GM21367 (cell line): ENCODE results near the gene GTPBP8.
A peak's percentile ranks its signal among the peaks of the same experiment; 100 is the strongest.

ENCODE experiments used
- ATAC-seq: cut with Tn5 transposase; IDR thresholded peaks from one replicate; pipeline ENCODE4 v1.9.1; 2021; ENCODE audit not compliant: unreplicated experiment

Gene GTPBP8

DNA sequence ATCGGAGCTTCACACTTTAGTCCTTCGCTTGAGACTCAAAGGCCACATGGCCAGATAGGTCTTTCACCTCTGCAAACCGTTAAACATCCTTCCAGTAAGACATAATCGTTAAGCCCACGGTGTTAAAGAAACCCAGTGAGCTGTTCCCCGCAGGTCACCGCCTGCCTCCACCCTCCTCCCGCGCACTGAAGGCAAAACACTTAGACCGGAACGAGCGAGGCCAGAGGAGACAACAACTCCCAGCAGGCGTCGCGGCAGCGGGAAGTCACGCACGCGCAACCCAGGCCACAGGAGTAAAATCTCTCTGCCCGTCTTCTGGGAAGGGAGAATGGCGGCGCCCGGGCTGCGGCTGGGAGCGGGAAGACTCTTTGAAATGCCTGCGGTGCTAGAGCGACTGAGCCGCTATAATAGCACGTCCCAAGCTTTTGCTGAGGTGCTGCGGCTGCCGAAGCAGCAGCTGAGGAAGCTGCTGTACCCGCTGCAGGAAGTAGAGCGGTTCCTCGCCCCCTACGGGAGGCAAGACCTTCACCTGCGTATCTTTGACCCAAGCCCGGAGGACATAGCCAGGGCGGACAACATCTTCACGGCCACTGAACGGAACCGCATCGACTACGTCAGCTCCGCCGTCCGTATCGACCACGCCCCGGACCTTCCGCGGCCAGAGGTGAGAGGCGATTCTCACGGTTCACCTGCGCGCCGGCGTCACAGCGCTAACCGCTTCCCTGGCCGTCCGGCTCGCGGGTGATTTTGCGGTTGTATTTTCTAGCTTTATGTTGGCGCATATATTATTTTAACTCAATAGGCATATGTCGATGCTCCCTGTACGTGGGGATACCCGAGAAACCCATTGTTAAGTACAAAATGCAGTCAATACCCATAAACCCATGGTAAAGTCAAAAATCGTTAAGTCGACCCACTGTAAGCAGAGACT is at the start of gene GTPBP8:
GTPBP8 (plus strand) TSS at position 313 of the 931 bp plus-strand sequence; CDS start at position 329, 16 bp downstream.
- ATAC-seq: peak; percentile 84

DNA sequence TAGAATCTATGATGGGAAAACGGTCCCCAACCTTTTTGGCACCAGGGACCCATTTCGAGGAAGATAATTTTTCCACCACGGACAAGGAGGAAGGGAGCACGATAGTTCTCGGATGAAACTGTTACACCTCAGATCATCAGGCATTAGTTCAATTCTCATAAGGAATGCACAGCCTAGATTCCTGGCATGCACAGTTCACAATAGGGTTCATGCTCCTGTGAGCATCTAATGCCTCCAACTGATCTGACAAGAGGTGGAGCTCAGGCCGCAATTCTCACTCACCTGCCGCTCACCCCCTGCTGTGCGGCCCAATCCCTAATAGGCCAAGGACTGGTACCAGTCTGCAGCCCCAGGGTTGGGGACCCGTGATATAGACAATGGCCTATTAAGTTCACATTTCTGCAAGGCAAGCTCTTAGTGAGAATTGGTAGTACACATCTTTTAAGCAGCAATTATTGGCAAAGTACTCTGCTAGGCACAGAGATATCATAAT is 42.4 kb upstream of the GTPBP8 start:
- no peak for ATAC-seq

DNA sequence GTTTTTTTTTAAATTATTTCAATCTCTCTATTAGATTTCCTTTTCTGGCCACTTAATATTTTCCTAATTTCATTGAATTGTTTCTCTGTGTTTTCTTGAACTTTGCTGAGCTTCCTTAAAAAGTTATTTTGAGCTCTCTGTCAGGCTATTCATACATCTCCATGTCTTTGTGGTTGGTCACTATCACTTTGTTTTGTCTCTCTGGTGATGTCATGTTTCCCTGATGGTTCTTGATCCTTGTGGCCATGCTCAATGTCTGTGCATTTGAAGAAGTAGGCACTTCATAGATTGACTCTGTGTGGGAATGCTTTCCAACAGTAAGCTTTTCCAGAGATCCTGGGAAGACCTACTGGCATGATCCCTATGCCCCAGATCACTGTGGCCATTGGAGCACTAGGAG is 34.4 kb upstream of the GTPBP8 start:
- ATAC-seq: no peak

GRCh38 chr3:112958811-112959560 is 31.8 kb upstream of the GTPBP8 start:
- no peak for ATAC-seq

- no peak for ATAC-seq
These were observed 27.1 kb upstream of the GTPBP8 start for GRCh38 chr3:112963683-112964082.

- no peak for ATAC-seq
These were observed 25.1 kb upstream of the GTPBP8 start for GRCh38 chr3:112965656-112966055.

- ATAC-seq: no peak
These were observed 24.2 kb upstream of the GTPBP8 start for GRCh38 chr3:112966633-112967032.

DNA sequence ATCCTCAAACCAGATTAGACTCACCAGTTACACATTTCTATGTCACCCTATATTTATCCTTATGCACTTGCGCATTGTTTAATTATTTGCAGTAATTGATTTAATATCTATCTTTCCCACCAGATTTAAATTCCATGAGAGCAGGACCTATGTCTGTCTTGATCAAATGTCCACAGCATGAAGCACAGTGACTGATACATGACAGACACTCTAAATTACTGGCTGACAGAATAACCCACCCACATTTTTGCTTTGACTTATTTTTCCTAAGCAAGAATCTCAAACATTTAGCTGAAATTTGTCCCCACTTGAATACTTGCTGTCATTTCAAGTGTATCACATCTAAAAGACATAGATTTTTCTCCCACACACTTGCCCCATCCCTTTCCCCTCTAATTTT is 23.4 kb upstream of the GTPBP8 start:
- ATAC-seq: no peak

DNA sequence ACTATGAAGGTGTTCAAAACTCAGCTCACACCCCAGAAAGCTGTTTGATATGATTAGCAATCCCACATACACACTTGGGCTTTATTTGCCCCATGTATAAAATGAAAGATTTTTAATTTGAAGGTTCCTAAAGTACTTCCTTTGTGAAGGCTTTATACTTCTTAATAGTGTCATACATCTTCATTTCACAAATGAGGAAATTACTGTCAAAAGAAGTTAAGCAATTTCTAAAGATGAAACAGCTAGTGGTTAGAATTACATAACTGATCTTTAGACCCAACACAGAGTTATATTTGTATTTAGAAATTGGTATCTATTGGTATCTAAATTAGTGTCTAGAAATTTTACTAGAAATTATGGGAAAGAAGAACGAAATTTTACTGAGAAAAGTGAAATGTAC is 23.0 kb upstream of the GTPBP8 start:
- ATAC-seq: no peak

DNA sequence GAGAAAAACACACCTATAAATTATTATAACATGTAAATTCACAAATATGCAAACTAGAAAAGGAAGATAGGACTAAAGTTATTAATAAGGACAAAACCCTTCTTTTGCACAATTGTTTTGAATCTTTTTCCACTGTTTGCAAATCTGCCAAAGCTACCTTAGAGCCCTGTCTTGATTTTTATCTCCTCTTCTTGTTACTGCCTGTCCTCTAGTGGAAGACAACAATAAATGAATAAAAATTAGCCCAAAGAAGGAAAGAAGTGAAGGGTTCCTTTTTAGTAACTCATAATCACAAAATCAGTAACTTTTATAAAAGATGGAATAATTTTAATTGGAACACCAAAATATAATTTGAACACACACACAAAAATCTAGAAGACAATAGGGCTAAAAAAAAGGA is 18.6 kb upstream of the GTPBP8 start:
- no peak for ATAC-seq

DNA sequence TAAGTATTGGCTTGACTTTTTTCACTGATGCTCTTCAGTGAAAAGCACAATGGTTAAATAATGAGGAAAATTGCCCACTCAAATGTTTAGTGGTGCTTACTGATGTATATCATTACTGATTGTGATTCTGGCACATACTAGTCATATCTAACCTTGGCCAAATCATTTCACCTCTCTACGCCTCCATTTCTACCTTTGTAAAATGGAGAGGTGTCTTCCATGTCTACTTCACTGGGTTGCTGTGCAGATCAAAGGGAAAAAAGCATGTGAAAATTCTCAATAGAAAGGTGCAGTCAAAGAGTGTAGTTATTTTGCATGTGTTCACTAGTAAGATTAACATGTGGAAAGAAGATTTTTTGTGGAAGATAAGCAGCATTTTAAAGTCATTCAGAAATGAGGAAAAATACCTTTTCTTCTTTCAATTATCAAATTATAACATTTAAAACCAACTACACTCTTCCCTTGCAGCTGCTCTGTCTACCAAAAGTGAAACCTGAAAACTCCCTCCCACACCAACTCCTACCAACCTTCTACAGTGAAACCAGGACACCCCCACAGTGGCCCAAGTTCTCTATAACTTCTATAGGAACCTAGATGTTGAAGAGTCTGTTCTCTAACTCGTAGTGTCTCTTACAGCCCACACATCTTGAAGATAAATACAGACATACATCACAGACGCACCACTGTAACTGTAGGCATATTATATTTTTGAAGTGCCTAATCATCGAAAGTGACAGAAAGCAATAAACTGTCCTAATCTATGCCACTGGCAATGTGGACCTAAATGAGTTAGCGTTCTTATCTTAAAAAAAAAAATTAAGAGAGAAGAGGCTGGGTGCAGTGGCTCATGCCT is 17.2 kb upstream of the GTPBP8 start:
- peak; percentile 75 for ATAC-seq

- ATAC-seq: no peak
These were observed 16.6 kb upstream of the GTPBP8 start for GRCh38 chr3:112974178-112974517.

DNA sequence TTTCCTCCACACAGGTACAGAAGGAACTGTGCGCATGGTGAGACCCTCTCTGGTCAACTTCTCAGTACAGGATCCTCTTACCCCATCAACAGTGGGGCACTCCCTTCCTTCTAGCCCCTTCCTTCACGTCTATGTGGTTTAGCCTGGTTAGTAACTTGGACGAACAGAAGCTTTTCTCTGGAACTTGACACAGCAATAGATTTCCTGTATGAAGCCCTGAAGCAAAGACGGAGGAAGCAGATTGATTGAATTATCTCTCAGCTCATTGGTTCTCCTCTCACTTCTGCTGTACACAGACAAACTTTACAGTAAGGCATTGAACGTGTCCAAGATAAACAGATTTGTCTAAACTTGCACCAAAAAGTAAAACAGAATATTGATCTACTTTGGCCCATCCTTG is 15.9 kb upstream of the GTPBP8 start, which contains the start of gene CD200R1:
CD200R1 (minus strand) TSS at position 210 of the 400 bp plus-strand sequence. CDS start 246 bp downstream, outside the sequence.
- no peak for ATAC-seq

- ATAC-seq: no peak
These were observed 14.8 kb upstream of the GTPBP8 start for GRCh38 chr3:112976001-112976400.

GRCh38 chr3:112976953-112977352 is 13.8 kb upstream of the GTPBP8 start:
- ATAC-seq: no peak

DNA sequence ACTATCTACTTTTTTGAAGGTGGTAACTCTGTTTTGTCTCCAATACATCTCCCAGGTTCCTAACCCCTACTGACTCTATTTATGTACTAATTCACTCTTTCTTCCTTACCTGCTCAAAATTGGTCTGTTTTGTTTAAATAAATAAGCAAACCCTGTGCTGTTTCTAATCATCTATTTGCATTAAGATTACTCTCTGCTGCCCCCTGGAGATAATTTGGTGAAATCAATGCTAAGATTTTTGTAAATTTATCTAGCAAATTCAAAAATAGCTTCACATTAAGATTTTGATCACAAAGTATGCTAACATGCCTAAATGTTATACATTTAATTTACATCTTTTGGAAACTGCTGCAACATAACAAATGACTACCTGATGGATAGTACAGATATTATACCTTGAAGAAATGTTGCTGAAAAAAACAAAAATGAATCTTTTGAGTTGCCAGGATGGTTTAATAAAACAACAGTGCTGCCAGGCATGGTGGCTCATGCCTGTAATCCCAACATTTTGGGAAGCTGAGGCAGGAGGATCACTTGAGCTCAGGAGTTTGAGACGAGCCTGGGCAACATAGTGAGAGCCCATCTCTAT is 11.4 kb upstream of the GTPBP8 start:
- ATAC-seq: no peak

- no peak for ATAC-seq
These were observed 10.7 kb upstream of the GTPBP8 start for GRCh38 chr3:112980080-112980479.

- no peak for ATAC-seq
These were observed 8.1 kb upstream of the GTPBP8 start for GRCh38 chr3:112982710-112983109.

GRCh38 chr3:112984485-112984884 is 6.3 kb upstream of the GTPBP8 start:
- ATAC-seq: no peak

DNA sequence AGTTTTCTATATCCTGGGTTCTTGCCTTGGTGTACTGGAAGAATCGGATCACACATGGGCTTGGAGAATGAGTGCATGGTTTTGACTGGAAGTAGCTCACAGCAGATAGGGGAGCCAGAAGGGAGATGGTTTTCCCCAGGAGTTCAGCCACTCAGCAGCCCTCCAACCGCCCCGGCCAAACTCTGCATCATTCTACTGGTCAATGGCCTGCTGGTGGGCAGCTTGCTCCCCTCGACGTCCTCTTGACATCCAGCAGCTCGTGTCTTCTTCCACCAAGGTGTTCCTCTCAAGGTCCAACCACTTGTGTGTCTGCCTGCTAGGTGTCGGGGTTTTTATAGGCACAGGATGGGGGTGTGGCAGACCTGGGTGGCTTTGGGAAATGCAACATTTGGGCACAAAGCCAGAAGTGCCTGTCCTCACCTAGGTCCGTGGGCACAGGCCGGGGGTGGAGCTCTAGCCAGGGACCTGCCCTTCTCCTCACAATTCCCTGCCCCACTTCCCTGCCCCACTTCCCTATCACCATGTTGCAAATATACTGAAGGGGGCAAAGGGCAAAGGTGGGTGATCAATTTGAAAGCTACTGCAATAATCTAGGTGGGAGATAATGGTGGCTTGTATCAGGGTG is 3.0 kb upstream of the GTPBP8 start:
- ATAC-seq: no peak
